Cerebellar cortex (tissue), 1 donor: ENCODE results near the gene CD53.
"Not testable (repeated sequence)": the region's sequence is repeated elsewhere in the genome, so short reads cannot be mapped to it uniquely, and the experiment has no call there.

Experiments
- DNase-seq: peaks from one replicate; pipeline ENCODE4 v3.0.0-alpha.2; 2015; ENCODE audit warnings: low spot score

The CD53 gene

GRCh38 chr1:110916669-110917306, 43.8 kb downstream of the CD53 start:
- no peak for DNase-seq

DNA sequence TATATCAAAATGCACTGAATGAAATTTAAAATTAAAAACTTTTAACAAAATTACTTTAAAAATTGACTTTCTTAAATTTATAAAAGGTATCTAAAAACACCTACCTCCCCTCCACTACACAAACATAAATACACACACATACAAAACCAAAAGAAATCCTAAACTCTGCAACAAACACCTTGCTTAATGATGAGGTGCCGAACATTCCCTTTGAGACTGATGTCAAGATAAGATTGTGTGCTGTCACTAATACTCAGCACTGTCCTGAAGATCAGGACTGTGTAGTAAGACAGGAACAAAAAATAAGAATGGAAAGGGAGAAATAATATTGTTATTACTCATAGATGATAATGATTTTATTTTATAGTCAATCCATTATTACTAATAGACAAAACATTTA, 45.1 kb downstream of the CD53 start:
- no peak for DNase-seq

DNA sequence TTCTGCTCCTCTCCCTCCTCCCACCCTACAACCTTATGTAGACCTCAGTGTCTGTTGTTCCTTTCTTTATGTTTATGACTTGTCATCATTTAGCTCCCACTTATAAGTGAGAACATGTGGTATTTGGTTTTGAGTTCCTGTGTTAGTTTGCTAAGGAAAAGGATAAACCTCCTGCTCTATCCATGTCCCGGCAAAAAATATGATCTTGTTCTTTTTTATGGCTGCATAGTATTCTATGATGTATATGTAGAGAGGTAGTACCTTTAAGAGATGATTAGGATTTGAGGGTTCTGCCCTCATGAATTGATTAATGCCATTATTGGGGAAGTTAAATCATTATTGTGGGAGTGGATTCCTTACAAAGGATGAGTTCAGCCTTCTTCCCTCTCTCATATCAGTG, 49.0 kb downstream of the CD53 start:
- no peak for DNase-seq

- no peak for DNase-seq
Observed at GRCh38 chr1:110927484-110928075, 54.6 kb downstream of the CD53 start.

DNA sequence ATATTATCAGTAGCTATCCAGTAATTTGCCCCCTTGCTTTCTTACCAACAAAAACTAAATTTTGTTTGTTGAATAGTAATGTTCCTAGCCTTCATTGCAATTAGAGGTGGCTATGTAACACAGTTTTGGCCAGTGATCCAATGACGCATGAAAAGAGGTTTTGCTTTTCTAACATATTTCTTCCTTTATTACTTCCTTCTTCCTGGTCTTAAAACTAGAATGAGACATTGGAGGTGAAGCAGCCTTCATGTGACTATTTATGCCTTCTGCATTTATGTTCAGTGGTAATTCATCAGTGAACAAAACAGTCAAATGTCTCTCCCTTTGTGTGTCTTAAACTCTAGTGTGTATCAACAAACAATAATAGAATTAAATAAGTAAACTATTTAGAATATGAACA, 55.2 kb downstream of the CD53 start:
- no peak for DNase-seq

DNA sequence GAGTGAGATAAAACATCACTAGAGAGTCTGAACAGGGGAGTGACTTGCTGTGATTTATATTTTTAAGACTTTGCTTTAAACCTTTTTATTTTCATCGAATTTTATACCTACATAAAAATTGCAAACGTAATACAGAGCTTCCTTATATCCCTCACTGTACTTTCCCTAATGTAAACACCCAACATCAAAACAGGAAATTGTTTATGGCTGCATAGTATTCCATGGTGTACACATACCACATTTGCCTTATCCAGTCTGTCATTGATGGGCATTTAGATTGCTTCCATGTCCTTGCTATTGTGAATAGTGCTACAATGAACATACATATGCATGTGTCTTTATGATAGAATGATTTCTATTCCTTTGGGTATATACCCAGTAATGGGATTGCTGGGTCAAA, 56.0 kb downstream of the CD53 start:
- no peak for DNase-seq

- DNase-seq = not testable (repeated sequence)
Observed at GRCh38 chr1:110931097-110931496, 58.1 kb downstream of the CD53 start.

DNA sequence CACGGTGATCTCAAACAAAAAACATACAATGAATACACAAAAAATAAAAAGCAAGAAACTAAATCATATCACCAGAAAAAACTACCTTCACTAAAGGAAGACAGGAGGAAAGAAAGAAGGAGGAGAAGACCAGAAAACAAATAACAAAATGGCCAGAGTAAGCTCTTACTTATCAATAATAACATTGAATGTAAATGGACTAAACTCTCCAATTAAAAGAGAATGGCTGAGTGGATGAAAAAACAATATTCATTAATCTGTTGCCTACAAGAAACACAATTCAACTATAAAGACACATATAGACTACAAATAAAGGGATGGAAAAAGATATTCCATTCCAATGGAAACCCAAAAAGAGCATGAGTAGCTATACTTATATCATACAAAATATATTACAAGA, 63.6 kb downstream of the CD53 start:
- no peak for DNase-seq

DNA sequence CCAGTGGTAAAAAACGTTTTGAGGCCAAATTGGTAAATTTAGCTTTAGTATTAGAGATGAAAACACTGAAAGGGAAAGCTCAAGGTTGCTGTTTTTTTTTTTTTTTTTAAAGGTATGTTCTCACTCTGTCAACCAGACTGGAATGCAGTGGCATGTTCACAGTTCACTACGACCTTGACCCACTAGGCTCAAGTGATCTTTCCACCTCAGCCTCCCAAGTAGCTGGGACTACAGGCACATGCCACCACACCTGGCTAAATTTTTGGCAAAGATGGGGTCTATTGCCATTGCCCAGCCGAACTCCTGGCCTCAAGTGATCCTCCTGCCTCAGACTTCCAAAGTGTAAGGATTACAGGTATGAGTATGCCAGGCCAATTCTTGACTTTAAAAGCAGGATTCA, 71.9 kb downstream of the CD53 start:
- DNase-seq = no peak

DNA sequence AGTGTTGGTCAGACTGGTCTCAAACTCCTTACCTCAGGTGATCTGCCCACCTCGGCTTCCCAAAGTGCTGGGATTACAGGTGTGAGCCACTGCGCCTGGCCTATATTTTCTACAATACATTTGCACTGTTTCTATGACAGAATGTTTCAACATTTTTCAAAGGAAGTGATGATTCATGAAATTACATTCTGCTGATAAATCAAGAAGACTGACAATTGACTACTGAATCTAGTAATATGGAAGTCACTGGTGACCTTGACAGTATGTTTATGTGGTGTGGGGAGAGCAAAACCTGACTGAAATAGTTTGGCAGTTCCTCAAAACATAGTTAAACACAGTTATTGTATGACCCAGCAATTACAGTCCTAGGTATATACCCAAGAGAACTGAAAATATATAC, 72.7 kb downstream of the CD53 start:
- no peak for DNase-seq

GRCh38 chr1:110948038-110948810, 75.3 kb downstream of the CD53 start:
- DNase-seq = no peak
